NCI-H1105 treated with DMSO at 0.1 percent for 48 hours (cell line): Measurements from ENCODE around the gene NOL12.

ENCODE experiments used
- DNase-seq: peaks from one replicate; lab custom pipeline; 2025; lab: John Stamatoyannopoulos, UW

The NOL12 gene

DNA sequence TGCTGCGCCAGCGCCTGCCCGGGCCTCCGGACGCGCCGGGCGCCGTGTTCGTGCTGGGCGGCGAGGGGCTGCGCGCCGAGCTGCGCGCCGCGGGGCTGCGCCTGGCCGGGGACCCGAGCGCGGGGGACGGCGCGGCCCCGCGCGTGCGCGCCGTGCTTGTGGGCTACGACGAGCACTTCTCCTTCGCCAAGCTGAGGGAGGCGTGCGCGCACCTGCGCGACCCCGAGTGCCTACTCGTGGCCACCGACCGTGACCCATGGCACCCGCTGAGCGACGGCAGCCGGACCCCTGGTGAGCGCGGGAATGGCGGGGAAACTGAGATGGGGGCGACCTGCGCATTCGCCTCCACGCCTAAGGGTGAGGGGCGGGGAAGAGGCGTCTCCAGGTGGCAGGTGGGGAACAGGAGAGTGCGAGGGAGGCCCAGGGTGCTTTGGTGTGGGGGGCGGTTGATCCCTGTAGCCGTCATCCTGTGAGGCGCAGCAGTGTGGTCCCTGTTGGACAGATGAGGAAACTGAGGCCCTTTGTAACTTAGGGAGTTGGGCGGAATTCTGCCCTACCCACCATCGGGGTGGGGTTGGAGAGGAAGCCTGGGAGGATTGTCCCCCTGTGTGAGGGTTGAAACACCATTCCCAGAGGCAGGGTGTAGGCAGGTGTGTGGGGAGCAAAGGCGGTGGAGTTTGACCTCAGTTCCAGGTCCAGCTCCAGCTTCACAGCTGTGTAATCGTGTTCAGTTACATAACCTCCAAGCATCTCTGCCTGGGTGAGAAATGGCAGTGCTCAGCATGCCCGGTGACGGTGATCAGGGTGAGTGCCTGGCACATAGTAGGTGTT is 26.9 kb upstream of the NOL12 start:
- no peak for DNase-seq

DNA sequence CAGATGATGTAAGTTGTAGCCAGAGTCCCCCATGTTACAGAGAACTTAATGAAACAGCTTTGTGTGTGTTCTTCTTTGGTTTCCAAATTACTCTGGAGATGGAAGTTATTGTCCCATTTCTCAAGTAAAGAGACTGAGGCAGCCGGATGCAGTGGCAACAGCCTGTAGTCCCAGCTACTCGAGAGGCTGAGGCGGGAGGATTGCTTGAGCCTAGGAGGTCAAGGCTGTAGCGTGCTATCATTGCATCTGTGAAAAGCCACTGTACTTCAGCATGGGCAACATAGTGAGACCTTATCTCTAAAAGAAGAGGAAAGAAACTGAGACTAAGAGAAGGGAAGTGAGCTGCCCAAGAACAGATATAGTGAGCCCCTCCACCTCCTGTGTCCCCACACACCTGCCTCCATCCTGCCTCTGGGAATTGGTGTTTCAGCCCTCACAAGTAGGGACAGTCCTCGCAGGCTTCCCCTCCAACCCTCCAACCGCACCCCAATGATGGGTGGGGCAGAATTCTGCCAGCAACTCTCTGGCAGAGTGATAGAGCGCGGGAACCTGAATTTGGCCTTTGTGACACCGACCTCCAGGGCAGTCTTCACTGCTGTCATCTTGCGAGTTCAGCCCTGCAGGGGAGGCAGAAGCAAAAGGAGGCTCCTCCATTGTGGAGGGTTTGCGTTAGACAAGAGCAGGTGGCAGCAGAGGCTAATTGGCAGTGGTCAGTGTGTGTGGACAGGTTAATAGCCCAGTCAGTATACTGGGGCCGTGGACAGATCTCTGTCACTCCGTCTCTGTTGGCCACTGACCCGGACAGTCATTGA is 26.0 kb upstream of the NOL12 start:
- no peak for DNase-seq

DNA sequence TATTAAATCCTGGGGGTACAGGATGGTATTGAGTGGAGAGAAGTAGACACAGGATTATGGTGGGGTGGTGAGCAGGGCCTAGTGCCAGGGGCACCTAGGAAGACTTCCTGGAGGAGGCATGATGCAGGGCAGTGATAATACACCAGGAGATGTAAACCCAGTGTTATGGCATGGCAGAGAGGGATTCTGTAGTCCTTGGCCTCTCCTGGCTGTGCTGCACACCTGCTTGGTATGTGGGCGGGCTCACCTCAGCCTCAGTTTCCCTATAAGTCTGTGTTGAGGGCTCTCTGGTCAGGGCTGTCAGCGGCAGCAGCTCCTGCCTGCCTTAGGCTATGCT is 25.5 kb upstream of the NOL12 start:
- no peak for DNase-seq

DNA sequence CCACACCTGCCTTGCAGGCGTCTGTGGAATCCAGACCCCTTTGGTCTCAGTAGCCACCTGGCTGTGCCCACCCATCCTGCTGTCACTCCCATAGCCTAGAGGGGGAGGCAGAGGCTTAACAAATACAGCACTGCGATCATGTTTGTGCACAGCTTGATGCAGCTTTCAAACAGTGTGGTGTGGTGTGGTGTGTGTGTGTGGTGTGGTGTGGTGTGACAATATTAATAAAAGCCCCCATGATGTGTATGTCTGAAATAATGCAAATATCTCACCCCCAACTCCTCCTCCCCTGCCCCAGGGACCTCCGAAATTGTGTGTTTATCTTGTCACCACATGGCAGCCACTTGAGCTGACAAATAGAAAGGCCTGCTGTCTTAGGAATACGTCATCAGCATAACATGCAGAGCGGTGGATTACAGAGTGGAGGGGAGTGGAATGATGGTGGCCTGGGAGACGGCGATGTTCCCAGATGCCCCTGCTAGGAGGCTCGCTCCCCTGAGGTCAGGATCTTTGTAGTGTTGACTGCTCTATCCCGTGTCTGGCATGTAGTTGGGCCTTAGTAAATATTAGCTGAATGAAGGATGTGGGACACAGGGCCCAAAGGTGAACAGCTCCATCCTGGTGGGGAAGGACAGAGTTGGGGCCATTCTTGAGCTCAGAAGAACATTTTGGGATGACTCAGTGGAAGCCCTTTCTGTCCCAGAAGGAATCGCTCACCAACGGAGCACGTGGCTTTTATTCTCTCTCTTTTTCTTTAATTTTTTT is 24.8 kb upstream of the NOL12 start:
- DNase-seq, result peak; percentile 3

DNA sequence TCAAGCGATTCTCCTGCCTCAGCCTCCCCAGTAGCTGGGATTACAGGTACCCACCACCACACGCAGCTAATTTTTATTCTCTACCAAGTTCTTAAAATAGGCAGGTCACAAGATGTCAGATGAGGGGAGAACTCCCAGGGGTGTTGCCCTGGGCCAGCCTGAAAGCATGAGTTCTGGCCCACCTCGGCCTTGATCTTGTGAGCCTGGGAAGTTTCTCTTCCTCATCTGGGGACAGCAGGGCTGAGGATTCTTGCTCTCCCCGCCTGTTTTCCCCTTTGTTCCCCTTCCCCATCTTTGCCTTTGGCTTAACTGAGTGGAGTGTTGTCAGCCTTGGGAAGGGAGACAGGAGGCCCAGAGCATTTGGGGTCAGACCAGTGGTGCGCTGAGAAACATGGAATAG is 24.1 kb upstream of the NOL12 start:
- DNase-seq, result no peak

DNA sequence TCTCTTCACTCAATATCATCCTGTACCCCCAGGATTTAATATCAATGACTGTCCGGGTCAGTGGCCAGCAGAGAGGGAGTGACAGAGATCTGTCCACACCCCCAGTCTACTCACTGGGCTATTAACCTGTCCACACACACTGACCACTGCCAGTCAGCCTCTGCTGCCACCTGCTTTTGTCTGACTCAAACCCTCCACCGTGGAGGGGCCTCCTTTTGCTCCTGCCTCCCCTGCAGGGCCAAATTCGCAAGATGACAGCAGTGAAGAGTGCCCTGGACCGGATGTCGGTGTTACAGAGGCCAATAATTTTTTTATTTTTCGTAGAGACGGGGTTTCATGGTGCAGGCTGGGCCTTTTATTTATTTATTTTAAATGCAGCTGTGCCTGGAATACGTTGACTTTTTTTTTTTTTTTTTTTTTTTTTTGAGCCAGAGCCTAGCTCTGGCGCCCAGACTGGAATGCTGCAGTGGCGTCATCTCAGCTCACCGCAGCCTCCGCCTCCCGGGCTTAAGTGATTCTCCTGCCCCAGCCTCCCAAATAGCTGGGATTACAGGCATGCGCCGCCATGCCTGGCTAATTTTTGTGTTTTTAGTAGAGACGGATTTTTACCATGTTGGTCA is 22.5 kb upstream of the NOL12 start:
- DNase-seq, result no peak

DNA sequence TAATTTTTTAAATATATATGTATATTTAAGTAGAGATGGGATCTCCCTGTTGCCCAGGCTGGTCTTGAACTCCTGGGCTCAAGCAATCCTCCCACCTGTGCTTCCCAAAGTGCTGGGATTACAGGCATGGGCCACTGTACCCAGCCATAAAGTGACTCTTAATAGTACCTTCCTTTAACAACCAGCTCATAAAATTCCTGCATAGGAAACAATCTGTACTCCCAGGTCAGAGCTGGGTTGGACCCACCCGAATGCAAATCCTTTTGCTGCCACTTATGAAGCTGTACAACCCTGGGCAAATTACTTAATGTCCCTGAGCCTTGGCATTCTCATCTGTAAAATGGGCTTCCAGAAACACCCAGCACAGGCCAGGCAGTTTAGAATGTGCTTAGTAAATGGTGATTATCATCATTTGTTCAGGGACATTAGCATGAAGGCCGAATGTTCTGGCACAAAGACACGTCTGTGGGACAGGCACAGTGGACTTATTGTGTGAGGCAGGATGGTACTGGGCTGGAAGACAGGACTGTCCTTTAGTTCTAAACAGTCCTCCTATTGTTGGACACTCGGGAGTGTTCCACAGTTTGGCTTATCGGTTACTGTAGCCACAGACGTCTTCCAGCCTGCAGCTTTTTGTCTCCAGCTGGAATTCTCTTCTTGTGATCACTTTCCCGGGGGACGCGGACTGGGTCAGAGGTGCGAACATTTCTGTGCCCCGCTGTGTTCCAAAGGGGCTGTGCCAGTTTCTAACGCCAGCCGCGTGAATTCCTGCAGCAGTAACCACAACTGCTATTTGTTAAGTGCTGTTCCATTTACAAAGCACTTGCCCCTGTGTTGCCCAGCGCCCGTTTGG is 21.7 kb upstream of the NOL12 start:
- DNase-seq, result no peak

DNA sequence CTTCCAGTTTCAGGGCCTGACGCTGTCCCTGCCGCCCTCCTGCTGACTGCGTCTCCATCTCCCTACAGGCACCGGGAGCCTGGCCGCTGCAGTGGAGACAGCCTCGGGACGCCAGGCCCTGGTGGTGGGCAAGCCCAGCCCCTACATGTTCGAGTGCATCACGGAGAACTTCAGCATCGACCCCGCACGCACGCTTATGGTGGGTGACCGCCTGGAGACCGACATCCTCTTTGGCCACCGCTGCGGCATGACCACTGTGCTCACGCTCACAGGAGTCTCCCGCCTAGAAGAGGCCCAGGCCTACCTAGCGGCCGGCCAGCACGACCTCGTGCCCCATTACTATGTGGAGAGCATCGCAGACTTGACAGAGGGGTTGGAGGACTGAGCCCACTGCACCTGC is 20.7 kb upstream of the NOL12 start:
- DNase-seq, result no peak

DNA sequence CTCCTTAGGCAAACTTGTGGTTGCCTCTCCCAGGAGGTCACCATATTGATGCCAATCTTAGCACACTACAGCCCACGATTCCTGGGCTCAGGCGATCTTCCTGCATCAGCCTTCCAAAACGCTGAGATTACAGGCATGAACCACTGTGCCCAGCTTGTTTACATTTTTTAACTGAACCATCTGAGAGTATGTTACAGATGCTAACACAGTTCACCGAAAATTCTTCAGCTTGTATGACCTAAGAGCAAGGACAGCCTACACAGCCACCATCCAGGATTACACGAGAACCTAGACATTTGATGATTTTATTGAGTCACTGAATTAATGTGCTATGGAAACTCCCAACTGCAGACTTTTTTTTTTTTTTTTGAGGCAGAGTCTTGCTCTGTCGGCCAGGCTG is 16.6 kb upstream of the NOL12 start:
- DNase-seq, result no peak

DNA sequence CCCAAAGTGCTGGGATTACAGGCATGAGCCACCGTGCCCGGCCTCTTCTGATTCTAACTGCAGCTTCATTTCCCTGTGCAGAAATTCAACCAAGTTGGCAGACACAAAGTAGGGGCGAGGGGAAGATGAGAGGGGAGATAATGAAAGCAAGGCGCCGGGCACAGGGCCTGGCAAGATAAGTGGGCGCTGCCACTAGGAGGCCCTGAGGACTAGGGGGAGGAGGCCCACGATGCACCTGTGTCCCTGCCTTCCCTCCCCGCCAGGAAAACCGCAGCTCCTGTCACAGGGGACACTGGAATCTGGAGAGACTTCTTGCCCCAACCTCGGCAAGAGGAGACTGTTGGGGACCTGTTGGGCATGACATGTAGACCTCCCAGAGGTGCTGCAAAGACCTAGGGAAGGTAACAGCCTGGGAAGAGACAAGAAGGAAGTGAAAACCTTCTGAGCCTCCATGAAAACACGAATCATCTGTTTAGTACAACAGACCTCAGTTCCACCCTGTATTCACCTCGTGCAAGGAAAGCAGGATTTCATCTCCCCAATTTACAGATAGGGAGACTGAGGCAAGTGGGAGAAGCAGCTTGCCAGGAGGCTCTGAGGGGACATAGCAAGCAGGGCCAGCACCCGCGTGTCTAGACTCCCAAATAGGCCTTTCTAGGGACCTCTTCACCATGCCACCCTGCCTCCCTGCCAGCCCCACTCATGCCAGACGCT is 13.8 kb upstream of the NOL12 start:
- DNase-seq, result no peak

DNA sequence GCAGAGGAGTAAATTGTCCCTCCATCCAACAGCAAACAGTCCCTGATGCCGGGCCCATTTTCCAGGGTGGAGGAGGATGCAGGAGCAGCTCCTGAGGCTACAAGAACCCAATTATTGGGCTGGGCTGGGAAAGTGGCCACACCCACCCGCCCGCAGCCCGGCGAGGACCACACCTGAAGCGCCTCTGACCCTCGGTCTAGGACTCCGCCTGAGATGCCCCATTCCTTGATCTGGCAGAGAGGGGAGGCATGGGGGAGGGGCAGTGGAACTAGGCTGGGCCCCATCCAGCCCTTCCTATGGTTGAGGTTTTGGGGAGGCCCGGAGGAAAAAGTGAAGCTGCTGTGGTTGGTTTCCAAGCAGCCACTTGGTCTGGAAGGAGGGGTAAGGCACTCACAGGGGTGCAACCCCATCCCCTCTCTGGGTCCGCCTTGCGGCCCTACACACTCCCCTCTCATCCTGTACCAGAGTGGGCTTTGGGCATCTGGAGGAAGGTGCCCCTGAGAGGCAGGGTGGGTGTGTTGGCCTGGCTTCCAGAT is 13.2 kb upstream of the NOL12 start:
- DNase-seq, result no peak

DNA sequence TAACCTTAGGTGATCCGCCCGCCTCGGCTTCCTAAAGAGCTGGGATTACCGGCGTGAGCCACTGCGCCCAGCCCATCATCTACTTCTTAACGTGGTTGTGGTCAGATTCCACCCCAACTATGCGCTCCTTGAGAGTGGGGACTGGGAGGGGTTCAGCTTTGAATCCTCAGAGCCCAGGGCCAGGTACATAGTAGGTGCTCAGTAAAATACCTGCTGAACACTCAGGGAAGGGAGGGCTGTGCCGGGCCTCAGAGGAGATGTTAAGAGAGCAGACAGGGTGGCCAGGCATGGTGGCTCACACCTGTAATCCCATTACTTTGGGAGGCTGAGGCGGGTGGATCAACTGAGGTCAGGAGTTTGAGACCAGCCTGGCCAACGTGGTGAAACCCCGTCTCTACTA is 11.9 kb upstream of the NOL12 start:
- DNase-seq, result no peak

DNA sequence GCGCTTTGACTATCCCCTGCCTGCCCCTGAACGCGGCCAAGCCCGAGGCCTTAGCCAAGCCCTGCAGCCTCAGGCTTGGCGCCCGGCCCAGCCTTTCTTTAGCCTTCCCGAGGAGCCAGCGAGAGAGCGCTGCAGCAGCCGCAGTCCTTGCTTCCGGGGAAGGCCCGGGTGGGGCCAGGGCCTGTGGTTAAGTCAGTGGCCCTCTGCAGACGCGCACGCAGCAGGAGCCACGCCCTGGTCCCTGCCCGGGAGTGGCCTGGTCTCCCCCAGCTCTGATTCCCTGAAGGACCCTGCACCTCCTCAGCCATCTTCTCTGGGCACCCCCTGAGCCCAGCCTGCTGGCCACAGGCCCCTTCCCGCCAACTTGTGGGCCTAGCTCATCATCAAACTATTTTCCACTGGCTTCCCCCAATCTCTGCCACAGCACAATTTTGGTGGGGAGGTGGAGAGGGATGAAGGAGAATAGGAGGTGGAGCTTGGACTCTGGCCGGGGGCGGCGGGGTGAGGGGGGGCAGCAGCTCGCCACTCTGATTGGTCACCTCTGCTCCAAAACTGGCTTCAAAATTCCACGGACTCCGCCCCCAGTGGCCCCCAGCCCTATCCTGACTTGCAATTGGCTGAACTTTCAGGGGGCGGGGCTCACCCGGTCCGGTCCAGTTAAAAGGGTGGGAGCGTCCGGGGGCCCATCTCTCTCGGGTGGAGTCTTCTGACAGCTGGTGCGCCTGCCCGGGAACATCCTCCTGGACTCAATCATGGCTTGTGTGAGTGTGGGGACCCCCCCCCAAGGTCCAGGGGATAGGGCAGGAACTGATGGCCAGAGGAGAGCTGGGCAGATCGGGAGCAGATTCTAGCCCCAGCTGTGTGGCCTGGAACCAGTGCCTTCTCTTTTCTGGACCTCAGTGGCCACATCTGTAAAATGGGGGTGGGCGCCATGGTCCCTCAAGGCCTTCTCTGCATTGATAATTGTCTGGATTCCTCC is 10.9 kb upstream of the NOL12 start, which contains the start of gene LGALS1:
Gene LGALS1, plus strand, starts transcription at position 686 of the 979 bp plus-strand sequence. Its CDS starts 67 bp downstream, at position 753.
- peak; percentile 50 for DNase-seq

DNA sequence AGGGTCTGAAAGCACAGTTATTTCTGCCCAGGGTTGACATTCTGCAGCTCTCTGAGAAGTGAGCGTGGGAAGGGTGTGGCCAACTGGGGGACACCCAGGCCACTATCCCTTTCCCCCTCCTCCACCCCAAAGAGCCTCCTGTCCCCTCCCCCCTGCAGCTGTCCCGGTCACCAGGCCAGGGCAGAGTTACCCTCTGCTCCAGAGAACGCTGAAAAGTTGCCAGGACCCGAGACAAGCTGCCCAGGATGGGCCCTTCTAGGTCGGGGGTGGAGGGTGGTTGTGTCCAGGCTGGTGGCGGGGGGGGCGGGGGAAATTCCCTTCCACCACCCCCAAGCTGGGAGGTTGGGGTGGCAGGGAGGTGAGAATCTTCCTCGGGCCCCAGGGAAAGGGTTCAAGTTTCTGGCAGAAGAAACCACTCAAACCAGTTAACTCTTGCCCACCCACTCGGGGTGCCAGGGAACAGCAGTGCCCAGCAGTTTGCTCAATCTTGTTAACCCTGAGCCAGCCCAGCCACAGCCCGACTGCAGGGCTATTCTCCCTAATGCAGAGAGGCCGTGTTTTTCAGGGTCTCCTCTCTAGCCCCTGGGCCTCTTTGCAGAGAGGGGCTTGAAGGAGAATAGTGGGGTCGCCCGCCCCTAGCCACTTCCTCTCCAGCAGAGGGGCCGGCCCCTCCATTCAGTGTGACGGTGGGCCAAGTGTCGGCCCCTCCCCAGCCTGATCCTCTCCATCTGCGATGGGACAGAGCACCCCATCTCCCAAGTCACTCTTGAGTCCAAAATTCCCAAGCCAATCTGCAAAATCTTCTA is 10.0 kb upstream of the NOL12 start:
- DNase-seq, result no peak

DNA sequence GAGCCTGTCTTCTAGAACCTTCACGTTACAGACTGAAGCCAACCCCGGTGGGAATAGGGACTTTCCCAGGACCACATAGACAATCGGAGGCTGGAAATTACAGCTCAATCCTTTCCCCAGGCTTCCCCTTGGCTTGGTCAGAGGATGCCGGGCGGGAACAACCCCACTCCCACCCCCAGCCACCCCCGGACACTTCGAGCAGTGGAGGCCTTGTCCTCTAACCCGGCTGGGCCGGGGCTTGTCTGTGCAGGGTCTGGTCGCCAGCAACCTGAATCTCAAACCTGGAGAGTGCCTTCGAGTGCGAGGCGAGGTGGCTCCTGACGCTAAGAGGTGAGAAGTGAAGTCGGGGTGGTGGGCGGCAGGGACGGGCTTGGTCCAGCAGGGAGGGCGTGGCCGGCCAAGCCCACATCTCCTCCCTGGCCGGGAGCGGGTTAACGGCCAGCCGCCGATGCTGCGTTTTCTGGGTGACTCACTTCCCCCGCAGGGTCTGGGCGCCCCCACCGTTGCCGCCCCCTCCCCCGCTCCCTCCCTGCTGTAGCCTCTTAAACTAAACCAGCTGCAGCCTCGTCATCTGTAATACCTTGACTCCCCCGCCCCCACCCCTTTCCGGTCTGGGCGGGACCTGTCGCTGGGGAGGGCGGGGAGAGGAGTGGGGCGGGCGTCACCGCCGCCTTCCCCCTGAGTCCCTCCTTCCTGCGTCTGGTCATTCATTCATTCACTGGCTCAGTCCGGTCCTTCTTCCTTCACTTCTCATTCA is 9.2 kb upstream of the NOL12 start:
- DNase-seq, result no peak

DNA sequence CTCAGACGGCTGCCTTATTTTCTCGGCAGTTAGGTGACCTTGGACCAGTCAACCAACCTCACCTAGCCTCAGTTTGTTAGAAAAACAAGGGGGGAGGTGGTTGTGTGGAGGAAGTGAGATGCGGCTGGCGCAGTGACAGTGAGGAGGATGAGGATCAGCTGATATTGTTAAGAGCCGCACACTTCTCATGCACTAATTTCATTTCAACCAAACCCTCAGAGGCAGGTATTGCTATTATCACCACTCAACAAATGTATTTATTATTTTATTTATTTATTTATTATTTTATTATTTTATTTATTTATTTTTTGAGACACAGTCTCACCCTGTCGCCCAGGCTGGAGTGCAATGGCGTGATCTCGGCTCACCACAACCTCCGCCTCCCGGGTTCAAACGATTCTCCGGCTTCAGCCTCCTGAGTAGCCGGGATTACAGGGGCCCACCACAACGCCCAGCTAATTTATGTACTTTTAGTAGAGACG is 8.6 kb upstream of the NOL12 start:
- no peak for DNase-seq

DNA sequence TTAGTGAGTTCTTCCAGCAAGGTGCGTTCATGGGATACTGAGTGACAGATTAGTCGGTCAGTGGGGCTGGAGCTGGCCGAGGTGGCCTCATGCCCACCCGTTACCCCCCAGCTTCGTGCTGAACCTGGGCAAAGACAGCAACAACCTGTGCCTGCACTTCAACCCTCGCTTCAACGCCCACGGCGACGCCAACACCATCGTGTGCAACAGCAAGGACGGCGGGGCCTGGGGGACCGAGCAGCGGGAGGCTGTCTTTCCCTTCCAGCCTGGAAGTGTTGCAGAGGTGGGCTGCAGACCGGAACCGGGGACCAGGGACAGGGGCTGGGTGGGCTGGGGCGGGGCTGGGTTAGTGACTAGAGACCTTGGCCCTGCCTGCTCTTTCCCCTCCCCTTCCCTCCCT is 7.8 kb upstream of the NOL12 start:
- no peak for DNase-seq
